Lower leg skin (tissue), 4 donors: Measurements from ENCODE around the gene IPO5. TPM values are rescaled to one million over a fixed set of nuclear protein-coding genes. Genes with fewer than 3 reads are reported as not detected.
"Not testable (repeated sequence)": the region's sequence is repeated elsewhere in the genome, so short reads cannot be mapped to it uniquely, and the experiment has no call there.

Experiments
- DNase-seq, 2 donors: peaks; one replicate each; pipeline ENCODE4 v3.0.0-alpha.2; 2019; ENCODE audit warnings: low spot score in 2 of 2
- H3K4me3 ChIP-seq: fragments of 200-600 bp; sonication (generic); 2 replicates; pipeline ENCODE4 v1.5.1; 2017; ENCODE audit warnings: mild to moderate bottlenecking, low read depth; ENCODE audit not compliant: poor library complexity, severe bottlenecking
- POLR2A ChIP-seq, 2 donors: fragments of 450-650 bp; IDR thresholded peaks; one replicate each; pipeline ENCODE4 v1.6.1; 2016 to 2017; ENCODE audit warnings: antibody characterized with exemption in 2 of 2, mild to moderate bottlenecking in 1 of 2, moderate library complexity in 1 of 2
- WGBS, 2 donors: methylation state at CpG; one replicate each; pipeline ENCODE4 v1.1.5; 2018; 5-methylcytosine and 5-hydroxymethylcytosine counted together
- intact Hi-C: fragments of 100-400 bp; cut with DNase I; formaldehyde crosslinking; loops from one replicate; pipeline ENCODE4 v1.15.0; 2023; ENCODE audit warnings: low total_unique reads
- total RNA-seq, 4 donors: library from RNA; depleted of rRNA; stranded (reverse); fragments of >200 nt; gene quantifications; one replicate each; pipeline ENCODE4 v1.1.0, GENCODE V29; 2016
- TF ChIP-seq, protein P1 (sequence below), 3 donors: fragments of 450-650 bp; IDR thresholded peaks; one replicate each; pipeline ENCODE4 v1.5.1; 2016; ENCODE audit warnings: antibody characterized with exemption in 3 of 3, mild to moderate bottlenecking in 3 of 3, moderate library complexity in 2 of 3

Gene IPO5
- total RNA-seq, 4 donors from 2014 or later: 52.5 to 89.5 (median 75.0) TPM

- intact Hi-C loops: no loop called here
- DNase-seq: peak in 1 of 2 donors; percentile 18
- TF ChIP-seq POLR2A (IDR thresholded peaks at IDR 0.05): no peak
- 91 to 94% methylated on average over 4 of the region's 4 CpGs for WGBS, 2 donors
- no peak overlapping the region for H3K4me3 ChIP-seq
These were observed 2.1 kb upstream of the IPO5 start for GRCh38 chr13:97951376-97951775.

DNA sequence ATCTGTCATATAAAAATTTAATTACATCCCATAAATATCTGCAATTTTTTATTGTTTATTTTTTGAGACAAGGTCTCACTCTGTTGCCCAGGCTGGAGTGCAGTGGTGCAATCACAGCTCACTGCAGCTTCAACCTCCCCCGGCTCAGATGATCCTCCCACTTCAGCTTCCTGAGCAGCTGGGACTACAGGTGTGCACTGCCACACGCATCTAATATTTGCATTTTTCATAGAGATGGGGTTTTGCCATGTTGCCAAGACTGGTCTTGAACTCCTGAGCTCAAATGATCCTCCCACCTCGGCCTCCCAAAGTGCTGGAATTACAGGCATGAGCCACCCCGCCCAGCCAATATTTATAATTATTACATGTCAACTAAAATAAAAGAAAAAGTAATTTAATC lies 644 bp upstream of the IPO5 start:
- H3K4me3 ChIP-seq, intact Hi-C loops: not testable (repeated sequence)
- DNase-seq: peak in 1 of 2 donors; percentile 29
- 83 to 91% methylated on average over 4 of the region's 4 CpGs for WGBS, 2 donors

DNA sequence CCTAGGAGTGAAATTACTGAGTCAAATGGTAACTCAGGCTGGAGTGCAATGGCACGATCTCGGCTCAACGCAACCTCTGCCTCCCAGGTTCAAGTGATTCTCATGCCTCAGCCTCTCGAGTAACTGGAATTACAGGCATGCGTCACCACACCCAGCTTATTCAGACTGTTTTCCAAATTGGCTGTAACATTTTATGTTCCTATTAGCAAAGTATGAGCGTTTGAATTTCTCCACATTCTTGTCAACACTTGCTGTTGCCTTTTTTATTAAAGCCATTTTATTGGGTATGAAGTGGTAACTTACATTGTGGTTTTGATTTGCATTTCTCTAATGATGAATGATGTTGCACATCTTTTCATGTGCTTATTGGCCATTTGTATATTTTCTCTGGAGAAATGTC lies 7.9 kb downstream of the IPO5 start:
- WGBS, 2 donors: 61 to 65% methylated on average over 6 of the region's 6 CpGs
- no peak overlapping the region for H3K4me3 ChIP-seq
- peak in 1 of 2 donors; percentile 39 for DNase-seq
- TF ChIP-seq, protein P1, sequence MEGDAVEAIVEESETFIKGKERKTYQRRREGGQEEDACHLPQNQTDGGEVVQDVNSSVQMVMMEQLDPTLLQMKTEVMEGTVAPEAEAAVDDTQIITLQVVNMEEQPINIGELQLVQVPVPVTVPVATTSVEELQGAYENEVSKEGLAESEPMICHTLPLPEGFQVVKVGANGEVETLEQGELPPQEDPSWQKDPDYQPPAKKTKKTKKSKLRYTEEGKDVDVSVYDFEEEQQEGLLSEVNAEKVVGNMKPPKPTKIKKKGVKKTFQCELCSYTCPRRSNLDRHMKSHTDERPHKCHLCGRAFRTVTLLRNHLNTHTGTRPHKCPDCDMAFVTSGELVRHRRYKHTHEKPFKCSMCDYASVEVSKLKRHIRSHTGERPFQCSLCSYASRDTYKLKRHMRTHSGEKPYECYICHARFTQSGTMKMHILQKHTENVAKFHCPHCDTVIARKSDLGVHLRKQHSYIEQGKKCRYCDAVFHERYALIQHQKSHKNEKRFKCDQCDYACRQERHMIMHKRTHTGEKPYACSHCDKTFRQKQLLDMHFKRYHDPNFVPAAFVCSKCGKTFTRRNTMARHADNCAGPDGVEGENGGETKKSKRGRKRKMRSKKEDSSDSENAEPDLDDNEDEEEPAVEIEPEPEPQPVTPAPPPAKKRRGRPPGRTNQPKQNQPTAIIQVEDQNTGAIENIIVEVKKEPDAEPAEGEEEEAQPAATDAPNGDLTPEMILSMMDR (IDR thresholded peaks at IDR 0.05): no peak
- TF ChIP-seq POLR2A (IDR thresholded peaks at IDR 0.05): no peak
- intact Hi-C loops: no loop called here

GRCh38 chr13:97962887-97963286 lies 9.4 kb downstream of the IPO5 start:
- intact Hi-C loops: no loop called here
- TF ChIP-seq POLR2A (IDR thresholded peaks at IDR 0.05): no peak
- TF ChIP-seq, protein P1 (IDR thresholded peaks at IDR 0.05): no peak
- 92 to 94% methylated on average over 2 of the region's 2 CpGs for WGBS, 2 donors

DNA sequence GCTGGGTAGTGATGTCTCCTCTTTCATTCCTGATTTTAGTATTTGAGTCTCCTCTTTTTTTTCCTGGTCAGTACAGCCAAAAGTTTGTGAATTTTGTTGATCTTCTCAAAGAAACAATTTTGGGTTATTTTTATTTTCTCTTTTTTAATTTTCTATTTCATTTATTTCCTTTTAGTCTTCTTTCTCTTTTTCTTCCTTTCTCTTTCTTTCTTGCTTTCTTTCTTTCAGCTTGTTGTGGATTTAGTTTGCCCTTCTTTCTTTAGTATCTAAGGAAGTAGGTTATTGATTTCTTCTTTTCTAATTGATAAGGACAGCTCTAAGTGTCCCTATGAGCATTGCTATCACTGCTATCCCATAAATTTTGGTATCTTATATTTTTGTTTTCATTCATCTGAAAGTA lies 13.8 kb downstream of the IPO5 start:
- no peak overlapping the region for H3K4me3 ChIP-seq
- intact Hi-C loops: no loop called here
- no peak for TF ChIP-seq POLR2A (IDR thresholded peaks at IDR 0.05)
- no peak for DNase-seq

More at GRCh38 chr13:97962887-97963286, 9.4 kb downstream of the IPO5 start:
- DNase-seq: no peak
- no peak overlapping the region for H3K4me3 ChIP-seq

- no peak for DNase-seq
- no peak overlapping the region for H3K4me3 ChIP-seq
- TF ChIP-seq, protein P1 (IDR thresholded peaks at IDR 0.05): no peak
- no peak for TF ChIP-seq POLR2A (IDR thresholded peaks at IDR 0.05)
- intact Hi-C loops: no loop called here
- 43 to 48% methylated on average over 3 of the region's 3 CpGs for WGBS, 2 donors
These were observed 14.5 kb downstream of the IPO5 start for GRCh38 chr13:97967948-97968347.

DNA sequence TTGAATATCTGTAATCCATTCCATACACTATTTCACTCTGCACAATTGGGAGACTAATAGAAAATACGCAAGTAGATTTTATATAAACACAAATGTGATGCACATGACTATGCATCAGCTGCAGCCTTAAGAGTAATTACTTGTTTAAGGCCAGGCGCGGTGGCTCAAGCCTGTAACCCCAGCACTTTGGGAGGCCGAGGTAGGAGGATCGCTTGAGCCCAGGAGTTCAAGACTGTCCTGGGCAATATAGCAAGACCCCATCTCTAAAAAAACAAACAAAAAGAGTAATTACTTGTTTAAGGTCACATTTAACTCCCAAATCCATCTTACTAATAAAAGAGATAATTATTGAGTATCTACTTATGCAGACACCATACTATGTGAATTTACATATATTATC lies 18.0 kb downstream of the IPO5 start:
- WGBS, 2 donors: 94 to 96% methylated on average over 5 of the region's 5 CpGs
- no peak overlapping the region for H3K4me3 ChIP-seq
- intact Hi-C loops: no loop called here
- DNase-seq: no peak
- TF ChIP-seq, protein P1 (IDR thresholded peaks at IDR 0.05): no peak
- TF ChIP-seq POLR2A (IDR thresholded peaks at IDR 0.05): no peak
